HEK293T (cell line): Measurements from ENCODE around the gene VTI1A.

Experiments
- CTCF ChIA-PET: fragments of 350-600 bp; formaldehyde crosslinking; extraction: SDS; loops from one replicate; lab custom pipeline; 2021; ENCODE audit warnings: antibody characterized with exemption, inconsistent platforms; lab: Yijun Ruan, JAX
- POLR2A ChIA-PET: fragments of 350-600 bp; formaldehyde crosslinking; extraction: SDS; loops from one replicate; lab custom pipeline; 2020; ENCODE audit warnings: antibody characterized with exemption, inconsistent platforms; lab: Yijun Ruan, JAX
- DNase-seq: peaks from one replicate; pipeline ENCODE4 v3.0.0; 2012; ENCODE audit warnings: mixed read lengths; ENCODE audit errors: extremely low spot score
- ARNT ChIP-seq: fragments of 450-650 bp; IDR thresholded peaks from 2 replicates; pipeline ENCODE4 v1.6.1; 2017; ENCODE audit warnings: mild to moderate bottlenecking
- BHLHE40 ChIP-seq: fragments of 450-650 bp; IDR thresholded peaks from 2 replicates; pipeline ENCODE4 v1.6.1; 2016; ENCODE audit warnings: mild to moderate bottlenecking, moderate library complexity, borderline replicate concordance
- CTBP1 ChIP-seq: fragments of 450-650 bp; IDR thresholded peaks from 2 replicates; pipeline ENCODE4 v1.6.1; 2016; ENCODE audit warnings: borderline replicate concordance
- ELF4 ChIP-seq: fragments of 450-650 bp; IDR thresholded peaks from 2 replicates; pipeline ENCODE4 v1.6.1; 2017; ENCODE audit warnings: antibody characterized with exemption
- FOXA1 ChIP-seq: fragments of 450-650 bp; IDR thresholded peaks from 2 replicates; pipeline ENCODE4 v1.6.1; 2016; ENCODE audit warnings: mild to moderate bottlenecking
- FOXK2 ChIP-seq: fragments of 450-650 bp; IDR thresholded peaks from 2 replicates; pipeline ENCODE4 v1.6.1; 2016; ENCODE audit warnings: mild to moderate bottlenecking
- FOXM1 ChIP-seq: fragments of 450-650 bp; IDR thresholded peaks from 2 replicates; pipeline ENCODE4 v1.6.1; 2017; ENCODE audit warnings: mild to moderate bottlenecking, borderline replicate concordance
- HDGF ChIP-seq: fragments of 450-650 bp; IDR thresholded peaks from 2 replicates; pipeline ENCODE4 v1.6.1; 2017; ENCODE audit warnings: antibody characterized with exemption, borderline replicate concordance
- L3MBTL2 ChIP-seq: fragments of 450-650 bp; conservative IDR thresholded peaks from 2 replicates; pipeline ENCODE4 v1.6.1; 2016; ENCODE audit warnings: mild to moderate bottlenecking
- LEF1 ChIP-seq: fragments of 450-650 bp; IDR thresholded peaks from 2 replicates; pipeline ENCODE4 v1.6.1; 2017; ENCODE audit warnings: mild to moderate bottlenecking, borderline replicate concordance
- NFRKB ChIP-seq: fragments of 450-650 bp; IDR thresholded peaks from 2 replicates; pipeline ENCODE4 v1.6.1; 2016; ENCODE audit warnings: mild to moderate bottlenecking, moderate library complexity
- PKNOX1 ChIP-seq: fragments of 450-650 bp; IDR thresholded peaks from 2 replicates; pipeline ENCODE4 v1.6.1; 2016
- SP1 ChIP-seq: fragments of 450-650 bp; IDR thresholded peaks from 2 replicates; pipeline ENCODE4 v1.6.1; 2017
- SUZ12 ChIP-seq: fragments of 450-650 bp; IDR thresholded peaks from 2 replicates; pipeline ENCODE4 v1.6.1; 2016; ENCODE audit warnings: mild to moderate bottlenecking
- TARDBP ChIP-seq: fragments of 450-650 bp; IDR thresholded peaks from 2 replicates; pipeline ENCODE4 v1.6.1; 2016
- ZNF384 ChIP-seq: fragments of 450-650 bp; IDR thresholded peaks from 2 replicates; pipeline ENCODE4 v1.6.1; 2016

VTI1A gene

GRCh38 chr10:112753961-112754411, 307.0 kb downstream of the VTI1A start:
- CTCF ChIA-PET: no interaction called here
- DNase-seq: no peak
- TF ChIP-seq ZNF384 (no peak), FOXA1 (no peak), SP1 (no peak), FOXM1 (no peak), ELF4 (no peak), ARNT (no peak), BHLHE40 (no peak), CTBP1 (no peak), HDGF (no peak), L3MBTL2 (no peak)
- POLR2A ChIA-PET: no interaction called here

GRCh38 chr10:112755446-112756234, 308.6 kb downstream of the VTI1A start:
- ChIA-PET CTCF (no interaction called here), POLR2A (no interaction called here)
- TF ChIP-seq FOXM1: no peak
- TF ChIP-seq SP1: no peak
- no peak for TF ChIP-seq CTBP1
- TF ChIP-seq NFRKB: no peak
- no peak for TF ChIP-seq HDGF
- TF ChIP-seq PKNOX1: no peak
- no peak for TF ChIP-seq L3MBTL2
- no peak for TF ChIP-seq BHLHE40
- TF ChIP-seq FOXK2: no peak
- no peak for TF ChIP-seq SUZ12
- TF ChIP-seq TARDBP: no peak
- TF ChIP-seq FOXA1: no peak
- TF ChIP-seq ZNF384: no peak
- TF ChIP-seq LEF1: no peak
- no peak for TF ChIP-seq ELF4
- TF ChIP-seq ARNT: no peak
- DNase-seq: peak; percentile 26

- TF ChIP-seq TARDBP: no peak
- TF ChIP-seq LEF1: no peak
- TF ChIP-seq FOXK2: no peak
- no peak for TF ChIP-seq PKNOX1
- TF ChIP-seq FOXM1: no peak
- no peak for TF ChIP-seq ARNT
- TF ChIP-seq CTBP1: no peak
- TF ChIP-seq SP1: no peak
- TF ChIP-seq ZNF384: no peak
- no peak for TF ChIP-seq FOXA1
- TF ChIP-seq ELF4: no peak
- no peak for TF ChIP-seq BHLHE40
- ChIA-PET CTCF (no interaction called here), POLR2A (no interaction called here)
- DNase-seq: no peak
These were observed 309.2 kb downstream of the VTI1A start for GRCh38 chr10:112756235-112756527.

GRCh38 chr10:112758961-112759360, 311.9 kb downstream of the VTI1A start:
- DNase-seq: no peak
- ChIA-PET CTCF (no interaction called here), POLR2A (interaction anchor here (0.7 kb wide), 1 partner anchor 10 kb away, joined by 3 read pairs; no protein-coding TSS in a partner anchor)
- TF ChIP-seq NFRKB (no peak), SUZ12 (no peak), ZNF384 (no peak), SP1 (no peak), PKNOX1 (no peak), ARNT (no peak), BHLHE40 (no peak), TARDBP (no peak), ELF4 (no peak), HDGF (no peak), L3MBTL2 (no peak), FOXA1 (no peak), LEF1 (no peak), CTBP1 (no peak), FOXK2 (no peak), FOXM1 (no peak)

GRCh38 chr10:112759496-112759895, 312.5 kb downstream of the VTI1A start:
- no peak for TF ChIP-seq BHLHE40
- no peak for TF ChIP-seq FOXK2
- no peak for TF ChIP-seq FOXA1
- TF ChIP-seq ARNT: no peak
- no peak for TF ChIP-seq LEF1
- POLR2A ChIA-PET: interaction anchor here (0.7 kb wide), 1 partner anchor 10 kb away, joined by 3 read pairs; no protein-coding TSS in a partner anchor
- CTCF ChIA-PET: no interaction called here
- DNase-seq: no peak

GRCh38 chr10:112761256-112761655, 314.2 kb downstream of the VTI1A start:
- POLR2A ChIA-PET: no interaction called here
- TF ChIP-seq HDGF (no peak), NFRKB (no peak)
- DNase-seq: no peak
- CTCF ChIA-PET: interaction anchor here (0.6 kb wide), 1 partner anchor 14 kb away, joined by 3 read pairs; no protein-coding TSS in a partner anchor
